Suprapubic skin (tissue), 4 donors: Measurements from ENCODE around the gene KCNN4. TPM values are rescaled to one million over a fixed set of nuclear protein-coding genes. Genes with fewer than 3 reads are reported as not detected.

ENCODE experiments used
- DNase-seq, 2 donors: peaks; one replicate each; pipeline ENCODE4 v3.0.0-alpha.2; 2019; ENCODE audit warnings: low spot score in 2 of 2
- H3K27ac ChIP-seq: fragments of 200-600 bp; sonication (generic); one replicate; pipeline ENCODE4 v1.5.1; 2019
- H3K27me3 ChIP-seq: fragments of 200-600 bp; sonication (generic); one replicate; pipeline ENCODE4 v1.5.1; 2019
- H3K36me3 ChIP-seq: fragments of 200-600 bp; sonication (generic); one replicate; pipeline ENCODE4 v1.5.1; 2019
- H3K4me1 ChIP-seq: fragments of 200-600 bp; sonication (generic); one replicate; pipeline ENCODE4 v1.5.1; 2019
- H3K4me3 ChIP-seq: fragments of 200-600 bp; sonication (generic); one replicate; pipeline ENCODE4 v1.5.1; 2019; ENCODE audit warnings: mild to moderate bottlenecking
- H3K9me3 ChIP-seq: fragments of 200-600 bp; sonication (generic); one replicate; pipeline ENCODE4 v1.5.1; 2019
- CTCF ChIP-seq, 2 donors: fragments of 200-600 bp in 1 of 2; fragments of 450-650 bp in 1 of 2; sonication (generic) in 1 of 2; IDR thresholded peaks; one replicate each; pipeline ENCODE4 v1.5.1; 2016 to 2019; ENCODE audit warnings: antibody characterized with exemption in 2 of 2, mild to moderate bottlenecking in 1 of 2, moderate library complexity in 1 of 2
- EP300 ChIP-seq: sonication (generic); formaldehyde crosslinking; IDR thresholded peaks from one replicate; pipeline ENCODE4 v1.6.1; 2017; ENCODE audit warnings: antibody characterized with exemption
- POLR2A ChIP-seq, 2 donors: fragments of 450-650 bp; IDR thresholded peaks; one replicate each; pipeline ENCODE4 v1.6.1; 2017; ENCODE audit warnings: antibody characterized with exemption in 2 of 2, mild to moderate bottlenecking in 2 of 2, moderate library complexity in 2 of 2
- POLR2AphosphoS5 ChIP-seq, 3 donors: sonication (generic); formaldehyde crosslinking; IDR thresholded peaks; one replicate each; pipeline ENCODE4 v1.6.1; 2017; ENCODE audit warnings: antibody characterized with exemption in 3 of 3
- WGBS: methylation state at CpG from one replicate; pipeline ENCODE4 v1.1.5; 2018; 5-methylcytosine and 5-hydroxymethylcytosine counted together
- total RNA-seq, 4 donors: library from RNA; depleted of rRNA; stranded (reverse); fragments of >200 nt; gene quantifications; one replicate each; pipeline ENCODE4 v1.1.0, GENCODE V29; 2016

Gene KCNN4
- total RNA-seq, 4 donors from 2014 or later, result 26.4 to 77.9 (median 48.2) TPM

DNA sequence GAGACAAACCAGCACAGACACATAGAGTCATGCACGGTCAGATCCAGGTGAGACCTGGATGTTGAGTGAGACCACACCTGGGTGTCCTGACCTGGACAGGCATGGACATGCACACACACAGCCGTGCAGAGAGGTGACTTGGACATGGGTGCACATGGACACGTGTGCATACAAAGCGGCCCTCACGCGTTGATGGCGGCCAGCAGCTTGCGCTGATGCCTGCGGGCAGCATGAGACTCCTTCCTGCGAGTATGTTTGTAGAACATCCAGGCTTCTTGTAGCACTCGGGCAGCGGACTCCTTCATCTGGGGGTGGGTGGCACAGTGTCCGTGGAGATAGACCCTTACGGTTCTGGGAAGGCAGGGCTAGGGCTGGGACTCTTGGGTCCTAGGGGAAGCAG is 11.5 kb downstream of the KCNN4 start:
- H3K27me3 ChIP-seq, result no peaks in the 10 kb centered on the region
- H3K27ac ChIP-seq, result no peak overlapping the region
- no peak for DNase-seq
- no peaks in the 10 kb centered on the region for H3K36me3 ChIP-seq
- H3K4me3 ChIP-seq, result no peak overlapping the region
- H3K4me1 ChIP-seq, result peaks cover 33% of the 10 kb centered on the region
- WGBS, result 80% methylated on average over 13 of the region's 14 CpGs
- no peaks in the 10 kb centered on the region for H3K9me3 ChIP-seq
- TF ChIP-seq CTCF (IDR thresholded peaks at IDR 0.05), result no peak
- no peak for TF ChIP-seq POLR2AphosphoS5 (IDR thresholded peaks at IDR 0.05)
- TF ChIP-seq POLR2A (IDR thresholded peaks at IDR 0.05), result no peak
- TF ChIP-seq EP300, result no peak

DNA sequence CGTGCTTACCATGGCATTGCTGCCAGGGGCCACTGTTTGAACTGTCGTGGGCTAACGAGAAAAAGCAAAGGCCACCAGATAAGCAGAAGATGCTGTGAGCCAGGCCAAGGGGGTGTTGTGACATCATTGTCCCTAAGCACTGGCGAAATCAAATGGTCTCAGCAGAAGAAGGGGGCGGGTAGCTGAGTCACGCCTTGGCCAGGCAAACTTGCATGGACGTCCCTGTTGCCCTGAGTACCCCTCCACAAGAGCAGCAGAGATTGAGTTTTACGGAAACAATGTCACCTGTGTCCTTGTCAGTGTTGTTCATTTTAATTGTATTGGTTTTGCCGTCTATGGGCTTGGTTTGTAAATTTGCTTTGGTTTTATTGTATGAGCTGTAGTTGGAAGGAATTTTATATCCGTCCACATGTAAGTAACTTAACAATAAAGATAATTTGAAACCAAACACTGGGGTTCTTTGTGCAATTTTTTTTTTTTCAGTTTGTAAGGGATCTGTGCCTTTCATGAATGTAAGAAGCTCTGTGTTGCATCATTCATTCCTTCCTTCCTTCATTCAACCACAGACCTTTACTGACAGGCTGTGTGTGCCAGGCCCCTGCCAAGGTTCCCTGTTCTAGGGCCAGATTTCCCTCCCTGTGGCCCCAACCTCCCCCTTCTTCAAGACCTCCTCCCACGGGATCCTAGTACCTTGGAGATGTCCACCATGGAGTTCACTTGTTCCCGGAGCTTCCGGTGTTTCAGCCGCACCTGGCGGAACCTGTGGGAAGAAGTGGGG is 12.3 kb downstream of the KCNN4 start:
- no peak overlapping the region for H3K27ac ChIP-seq
- 73% methylated on average over 15 of the region's 15 CpGs for WGBS

DNA sequence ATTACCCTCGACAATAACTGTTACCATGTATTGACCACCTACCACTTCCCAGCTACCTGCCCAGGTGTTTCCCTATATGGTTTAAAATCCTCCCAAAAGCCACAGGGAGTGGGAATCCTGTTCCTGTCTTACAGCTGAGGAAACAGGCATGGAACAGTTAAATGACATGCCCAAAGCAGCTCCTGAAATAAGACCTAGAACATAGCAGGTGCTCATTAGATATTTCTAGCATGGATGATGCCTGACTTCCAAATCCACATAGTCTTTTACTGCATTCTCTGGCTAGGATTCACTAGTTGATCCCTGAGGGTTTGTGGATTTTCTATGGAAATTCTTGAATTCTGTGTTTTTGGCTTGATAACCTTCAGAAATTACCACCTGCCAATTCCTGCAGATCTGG is 13.0 kb downstream of the KCNN4 start:
- no peaks in the 10 kb centered on the region for H3K36me3 ChIP-seq
- no peak overlapping the region for H3K4me3 ChIP-seq
- H3K27ac ChIP-seq, result peak overlapping the region; percentile 38
- H3K27me3 ChIP-seq, result no peaks in the 10 kb centered on the region
- WGBS, result 71% methylated on average over 1 of the region's 1 CpG
- peaks cover 40% of the 10 kb centered on the region for H3K4me1 ChIP-seq
- no peaks in the 10 kb centered on the region for H3K9me3 ChIP-seq
- no peak for TF ChIP-seq POLR2A (IDR thresholded peaks at IDR 0.05)
- TF ChIP-seq CTCF (IDR thresholded peaks at IDR 0.05), result no peak
- TF ChIP-seq POLR2AphosphoS5 (IDR thresholded peaks at IDR 0.05), result no peak
- no peak for DNase-seq

More for the DNA sequence above, 12.3 kb downstream of the KCNN4 start:
- peaks cover 37% of the 10 kb centered on the region for H3K4me1 ChIP-seq
- no peaks in the 10 kb centered on the region for H3K9me3 ChIP-seq
- no peak for DNase-seq
- TF ChIP-seq POLR2A (IDR thresholded peaks at IDR 0.05), result no peak
- no peak for TF ChIP-seq EP300
- TF ChIP-seq CTCF (IDR thresholded peaks at IDR 0.05), result no peak
- no peak for TF ChIP-seq POLR2AphosphoS5 (IDR thresholded peaks at IDR 0.05)
- no peaks in the 10 kb centered on the region for H3K36me3 ChIP-seq
- no peak overlapping the region for H3K4me3 ChIP-seq
- H3K27me3 ChIP-seq, result no peaks in the 10 kb centered on the region

DNA sequence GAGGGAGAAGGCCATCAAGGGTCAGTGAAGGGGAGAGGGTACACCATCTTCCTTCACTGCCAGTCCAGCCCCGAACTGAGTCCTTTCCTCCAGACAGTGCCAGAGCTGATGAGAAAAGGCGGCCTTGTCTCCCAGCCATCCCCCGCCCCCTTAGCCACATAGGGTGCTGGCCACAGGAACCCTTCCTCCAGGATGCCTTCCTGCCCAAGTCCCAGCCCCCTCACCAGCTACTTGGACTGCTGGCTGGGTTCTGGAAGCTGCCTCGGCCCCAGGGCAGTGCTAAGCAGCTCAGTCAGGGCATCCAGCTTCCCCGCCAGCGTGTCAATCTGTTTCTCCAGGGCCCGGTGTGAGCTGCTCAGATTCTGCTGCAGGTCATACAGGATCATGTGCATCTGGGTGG is 13.5 kb downstream of the KCNN4 start:
- no peak for TF ChIP-seq CTCF (IDR thresholded peaks at IDR 0.05)
- TF ChIP-seq POLR2AphosphoS5 (IDR thresholded peaks at IDR 0.05), result no peak
- TF ChIP-seq POLR2A (IDR thresholded peaks at IDR 0.05), result no peak
- TF ChIP-seq EP300, result no peak
- peaks cover 40% of the 10 kb centered on the region for H3K4me1 ChIP-seq
- H3K9me3 ChIP-seq, result no peaks in the 10 kb centered on the region
- no peaks in the 10 kb centered on the region for H3K36me3 ChIP-seq
- H3K27ac ChIP-seq, result peak overlapping the region; percentile 38
- WGBS, result 75% methylated on average over 1 of the region's 7 CpGs
- DNase-seq, result no peak
- H3K27me3 ChIP-seq, result no peaks in the 10 kb centered on the region
- H3K4me3 ChIP-seq, result no peak overlapping the region

GRCh38 chr19:43766755-43767043 is 14.1 kb downstream of the KCNN4 start:
- no peak for DNase-seq
- Histone ChIP-seq H3K36me3 (no peaks in the 10 kb centered on the region), H3K9me3 (no peaks in the 10 kb centered on the region), H3K4me1 (peaks cover 40% of the 10 kb centered on the region), H3K4me3 (no peak overlapping the region), H3K27me3 (no peaks in the 10 kb centered on the region), H3K27ac (peak overlapping the region; percentile 5)
- WGBS, result 67% methylated on average over 3 of the region's 4 CpGs
- TF ChIP-seq POLR2A (IDR thresholded peaks at IDR 0.05) (no peak), CTCF (IDR thresholded peaks at IDR 0.05) (no peak), EP300 (no peak), POLR2AphosphoS5 (IDR thresholded peaks at IDR 0.05) (no peak)
